Loucy (cell line): ENCODE data around the gene LGALS9.
"Not testable (repeated sequence)": the region's sequence is repeated elsewhere in the genome, so short reads cannot be mapped to it uniquely, and the experiment has no call there.

Experiments
- H2AFZ ChIP-seq: fragments of 200-600 bp; sonication (generic); 2 replicates; pipeline ENCODE4 v1.6.0; 2016; ENCODE audit warnings: antibody characterized with exemption, mild to moderate bottlenecking, low read length, moderate library complexity
- H3F3A ChIP-seq: fragments of 200-600 bp; 2 replicates; pipeline ENCODE4 v1.6.0; 2016; ENCODE audit warnings: antibody characterized with exemption, low read depth, mild to moderate bottlenecking
- H3K27me3 ChIP-seq: fragments of 200-600 bp; sonication (generic); 2 replicates; pipeline ENCODE4 v1.6.1; 2014; ENCODE audit warnings: low read length, mild to moderate bottlenecking; ENCODE audit not compliant: insufficient read depth, poor library complexity, severe bottlenecking
- H3K36me3 ChIP-seq: fragments of 200-600 bp; sonication (generic); 2 replicates; pipeline ENCODE4 v1.6.1; 2016; ENCODE audit warnings: low read length; ENCODE audit not compliant: insufficient read depth
- H3K4me1 ChIP-seq: fragments of 200-600 bp; sonication (generic); 2 replicates; pipeline ENCODE4 v1.5.1; 2014; ENCODE audit warnings: low read length, mild to moderate bottlenecking; ENCODE audit not compliant: insufficient read depth, poor library complexity, severe bottlenecking
- H3K4me2 ChIP-seq: fragments of 200-600 bp; sonication (generic); 2 replicates; pipeline ENCODE4 v1.6.0; 2014; ENCODE audit warnings: antibody characterized with exemption, low read length, low read depth, mild to moderate bottlenecking; ENCODE audit not compliant: poor library complexity, severe bottlenecking
- H3K4me3 ChIP-seq: fragments of 200-600 bp; sonication (generic); 2 replicates; pipeline ENCODE4 v1.5.1; 2014; ENCODE audit warnings: low read length, mild to moderate bottlenecking, mixed read lengths; ENCODE audit not compliant: poor library complexity, severe bottlenecking
- H3K79me2 ChIP-seq: fragments of 200-600 bp; sonication (generic); 2 replicates; pipeline ENCODE4 v1.6.1; 2014; ENCODE audit warnings: low read length; ENCODE audit not compliant: insufficient read depth
- H3K9ac ChIP-seq: fragments of 200-600 bp; sonication (generic); 2 replicates; pipeline ENCODE4 v1.6.0; 2014; ENCODE audit warnings: mild to moderate bottlenecking, low read depth, low read length, moderate library complexity; ENCODE audit not compliant: poor library complexity, severe bottlenecking
- H3K9me2 ChIP-seq: fragments of 200-600 bp; sonication (generic); replicated peaks from 2 replicates; pipeline ENCODE4 v1.6.1; 2016; ENCODE audit warnings: low read depth, low read length, mixed read lengths
- H3K9me3 ChIP-seq: fragments of 200-600 bp; sonication (generic); 2 replicates; pipeline ENCODE4 v1.6.1; 2014; ENCODE audit warnings: mild to moderate bottlenecking, antibody characterized with exemption, low read length, low read depth; ENCODE audit not compliant: insufficient read depth
- H4K20me1 ChIP-seq: fragments of 200-600 bp; sonication (generic); 2 replicates; pipeline ENCODE4 v1.6.0; 2014; ENCODE audit warnings: antibody characterized with exemption, low read length, mild to moderate bottlenecking; ENCODE audit not compliant: insufficient read depth, poor library complexity, severe bottlenecking
- EZH2phosphoT487 ChIP-seq: fragments of 200-600 bp; IDR thresholded peaks from 2 replicates; pipeline ENCODE4 v1.6.1; 2018; ENCODE audit warnings: antibody characterized with exemption, mild to moderate bottlenecking, moderate library complexity, borderline replicate concordance
- TF ChIP-seq, protein P1 (sequence below): fragments of 200-600 bp; sonication (generic); conservative IDR thresholded peaks from 2 replicates; pipeline ENCODE4 v1.5.1; 2014; ENCODE audit warnings: mild to moderate bottlenecking, antibody characterized with exemption, low read length

LGALS9 gene

DNA sequence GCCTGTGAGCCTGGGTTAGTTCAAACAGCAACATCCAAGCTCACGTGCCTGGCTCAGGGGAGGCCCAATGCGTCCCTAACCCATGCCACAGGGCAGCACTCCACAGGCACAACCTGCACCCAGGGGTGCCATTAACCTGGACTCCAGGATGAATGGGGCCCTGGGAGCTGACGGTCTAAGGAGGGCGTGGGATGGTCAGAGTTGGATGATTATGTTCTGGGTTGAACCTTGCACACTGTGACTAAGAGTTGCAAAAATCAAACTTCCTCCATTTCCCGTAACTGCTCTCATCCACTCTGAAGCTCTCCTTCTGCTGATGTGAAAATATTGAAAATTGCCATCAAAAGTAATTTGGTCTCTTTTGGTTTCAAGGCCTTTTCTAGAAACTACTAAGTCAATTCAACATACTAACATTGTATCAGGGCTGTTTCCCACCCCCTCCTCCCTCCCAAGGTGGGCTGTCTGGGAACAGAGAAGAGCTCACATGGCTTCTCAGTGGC is 7.5 kb downstream of the LGALS9 start:
- not testable (repeated sequence) for H3K4me3 ChIP-seq, H4K20me1 ChIP-seq, H3K4me2 ChIP-seq, H3K9me2 ChIP-seq, H3K27me3 ChIP-seq, H3K4me1 ChIP-seq, H2AFZ ChIP-seq, H3F3A ChIP-seq, H3K9ac ChIP-seq, H3K36me3 ChIP-seq, H3K9me3 ChIP-seq
- peaks cover 16% of the 10 kb centered on the region; the same call in 1 of the 2 replicates for H3K79me2 ChIP-seq

DNA sequence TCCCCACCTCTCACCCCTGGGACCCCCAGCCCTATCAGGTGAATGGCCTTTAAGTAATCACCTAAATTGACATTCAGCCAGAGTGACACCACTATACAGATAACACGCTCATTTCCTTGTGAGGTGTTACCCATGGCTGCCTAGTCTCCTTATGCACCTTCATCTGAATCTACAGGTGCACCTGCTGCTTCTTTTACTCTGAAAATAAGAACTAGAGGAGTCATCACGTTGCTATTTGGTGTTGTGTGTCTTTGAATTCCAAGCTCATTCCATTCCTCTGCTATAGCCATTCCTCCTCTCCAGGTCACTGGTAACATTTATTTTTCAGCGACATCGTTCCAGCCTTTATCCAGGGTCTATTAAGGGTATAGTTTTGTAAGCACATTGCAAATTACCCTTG is 9.8 kb downstream of the LGALS9 start:
- no peaks in the 10 kb centered on the region; the same call in 1 of the 2 replicates for H3K36me3 ChIP-seq
- H3K4me1 ChIP-seq: no peaks in the 10 kb centered on the region
- TF ChIP-seq, protein P1, sequence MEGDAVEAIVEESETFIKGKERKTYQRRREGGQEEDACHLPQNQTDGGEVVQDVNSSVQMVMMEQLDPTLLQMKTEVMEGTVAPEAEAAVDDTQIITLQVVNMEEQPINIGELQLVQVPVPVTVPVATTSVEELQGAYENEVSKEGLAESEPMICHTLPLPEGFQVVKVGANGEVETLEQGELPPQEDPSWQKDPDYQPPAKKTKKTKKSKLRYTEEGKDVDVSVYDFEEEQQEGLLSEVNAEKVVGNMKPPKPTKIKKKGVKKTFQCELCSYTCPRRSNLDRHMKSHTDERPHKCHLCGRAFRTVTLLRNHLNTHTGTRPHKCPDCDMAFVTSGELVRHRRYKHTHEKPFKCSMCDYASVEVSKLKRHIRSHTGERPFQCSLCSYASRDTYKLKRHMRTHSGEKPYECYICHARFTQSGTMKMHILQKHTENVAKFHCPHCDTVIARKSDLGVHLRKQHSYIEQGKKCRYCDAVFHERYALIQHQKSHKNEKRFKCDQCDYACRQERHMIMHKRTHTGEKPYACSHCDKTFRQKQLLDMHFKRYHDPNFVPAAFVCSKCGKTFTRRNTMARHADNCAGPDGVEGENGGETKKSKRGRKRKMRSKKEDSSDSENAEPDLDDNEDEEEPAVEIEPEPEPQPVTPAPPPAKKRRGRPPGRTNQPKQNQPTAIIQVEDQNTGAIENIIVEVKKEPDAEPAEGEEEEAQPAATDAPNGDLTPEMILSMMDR: no peak
- no peak for TF ChIP-seq EZH2phosphoT487
- H3K9me3 ChIP-seq: no peaks in the 10 kb centered on the region
- no peak overlapping the region for H3K9ac ChIP-seq
- no peaks in the 10 kb centered on the region for H3K9me2 ChIP-seq
- no peak overlapping the region for H2AFZ ChIP-seq
- no peak overlapping the region for H3K4me2 ChIP-seq
- H3K79me2 ChIP-seq: peaks cover 4% of the 10 kb centered on the region; the same call in 1 of the 2 replicates
- H3K27me3 ChIP-seq: no peaks in the 10 kb centered on the region
- no peak overlapping the region for H3K4me3 ChIP-seq
- H3F3A ChIP-seq: no peaks in the 10 kb centered on the region
- no peaks in the 10 kb centered on the region for H4K20me1 ChIP-seq

DNA sequence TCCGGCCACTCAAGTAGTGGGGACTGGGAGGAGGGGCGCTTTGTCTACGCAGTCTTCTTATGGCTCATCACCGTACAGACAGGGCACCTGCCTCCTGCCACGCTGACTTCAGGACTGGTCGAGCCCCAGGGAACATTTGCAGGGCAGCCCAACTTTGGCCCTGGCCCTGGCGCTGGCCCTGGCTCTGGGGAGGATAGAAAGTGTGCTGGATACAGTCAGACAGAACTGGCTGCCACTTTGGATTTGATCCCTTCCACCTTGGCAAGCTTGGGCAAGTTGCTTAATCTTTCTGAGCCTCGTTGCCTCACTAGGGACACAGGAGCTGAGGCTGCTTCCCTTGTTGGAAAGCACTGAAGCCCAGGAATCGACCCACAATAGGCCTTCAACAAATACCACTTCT is 13.6 kb downstream of the LGALS9 start:
- TF ChIP-seq, protein P1: no peak
- TF ChIP-seq EZH2phosphoT487: no peak
- no peaks in the 10 kb centered on the region for H3F3A ChIP-seq
- H3K9me3 ChIP-seq: no peaks in the 10 kb centered on the region
- H3K79me2 ChIP-seq: no peaks in the 10 kb centered on the region
- H2AFZ ChIP-seq: no peak overlapping the region
- H3K4me3 ChIP-seq: no peak overlapping the region
- no peak overlapping the region for H3K9ac ChIP-seq
- no peaks in the 10 kb centered on the region for H4K20me1 ChIP-seq
- H3K27me3 ChIP-seq: no peaks in the 10 kb centered on the region
- no peaks in the 10 kb centered on the region for H3K9me2 ChIP-seq
- no peaks in the 10 kb centered on the region for H3K4me1 ChIP-seq
- H3K4me2 ChIP-seq: no peak overlapping the region
- peaks cover 4% of the 10 kb centered on the region; the same call in 1 of the 2 replicates for H3K36me3 ChIP-seq

DNA sequence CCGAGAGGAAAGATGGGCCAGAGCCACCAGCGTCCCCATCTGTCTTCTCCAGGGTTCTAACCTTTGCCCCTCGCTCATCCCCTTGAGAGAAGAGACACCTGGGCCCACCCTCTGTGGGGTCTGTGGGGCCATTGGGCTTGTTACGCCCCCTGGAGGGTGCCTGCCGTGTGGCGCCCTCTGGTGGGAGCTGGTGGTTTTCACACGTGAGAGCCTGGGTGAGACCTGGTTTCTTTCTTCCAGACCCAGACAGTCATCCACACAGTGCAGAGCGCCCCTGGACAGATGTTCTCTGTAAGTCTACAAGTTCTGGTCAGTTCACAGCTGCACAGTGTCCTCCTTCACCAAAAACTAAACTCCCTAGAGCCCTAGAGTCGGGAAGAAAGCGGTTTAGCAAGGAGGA is 14.6 kb downstream of the LGALS9 start:
- not testable (repeated sequence) for H4K20me1 ChIP-seq, H3K79me2 ChIP-seq, H3K9me2 ChIP-seq, H3K4me2 ChIP-seq, H3K36me3 ChIP-seq, H2AFZ ChIP-seq, H3K9ac ChIP-seq, H3F3A ChIP-seq, H3K4me1 ChIP-seq, H3K27me3 ChIP-seq, H3K4me3 ChIP-seq, H3K9me3 ChIP-seq
- TF ChIP-seq, protein P1: peak; percentile 20; the same call in 1 of the 2 replicates
